GM19324 (cell line): ENCODE data around the gene MN1.

Experiments
- ATAC-seq: cut with Tn5 transposase; IDR thresholded peaks from one replicate; pipeline ENCODE4 v1.9.1; 2021; ENCODE audit warnings: mild to moderate bottlenecking, moderate library complexity; ENCODE audit not compliant: unreplicated experiment, low FRiP score

The MN1 gene

DNA sequence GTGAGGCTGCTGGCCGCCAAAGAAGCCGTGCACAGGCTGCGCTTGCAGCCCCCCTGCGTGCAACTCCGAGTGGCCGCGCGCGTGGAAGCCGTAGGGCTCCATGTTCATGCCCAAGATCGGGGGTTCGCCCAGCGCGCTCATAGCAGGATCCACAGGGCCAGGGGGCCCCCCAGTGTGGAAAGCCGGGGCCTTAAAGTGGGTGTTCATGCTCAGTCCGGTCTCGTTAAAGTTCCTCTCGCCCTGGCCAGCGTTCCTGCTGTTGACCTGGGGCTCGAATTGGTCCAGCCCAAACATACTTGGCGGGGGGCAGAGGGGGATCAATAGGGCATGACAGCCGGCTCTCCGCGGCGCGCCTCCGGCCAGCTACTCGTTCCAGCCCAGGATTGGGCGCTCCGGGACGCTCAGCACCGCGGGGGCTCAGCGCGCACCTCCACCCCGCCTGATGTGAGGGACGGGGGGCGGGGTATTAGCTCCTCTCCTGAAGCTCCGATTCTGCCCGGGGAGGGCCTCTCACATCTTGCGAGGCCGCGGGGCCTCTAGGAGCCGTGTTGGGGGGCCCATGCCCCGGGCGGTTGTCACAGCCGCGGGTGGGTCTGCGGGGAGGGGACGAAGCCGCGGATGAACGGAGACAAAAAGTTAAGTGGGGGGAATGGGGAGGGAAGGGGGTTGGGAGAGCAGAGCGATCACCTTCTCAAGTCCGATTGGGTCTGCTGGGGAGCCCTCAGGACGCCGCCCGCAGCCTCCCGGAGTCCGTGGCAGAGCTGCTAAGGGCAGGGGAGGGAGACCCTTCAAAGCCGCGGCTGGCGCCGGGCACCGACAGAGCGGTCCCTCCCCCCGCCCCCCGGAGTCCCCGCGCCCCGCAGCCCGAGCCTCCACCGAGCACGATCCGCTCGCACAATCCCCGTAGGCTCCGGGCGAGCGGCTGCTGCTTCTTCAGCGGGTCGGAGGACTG is 1.0 kb downstream of the MN1 start:
- no peak for ATAC-seq

DNA sequence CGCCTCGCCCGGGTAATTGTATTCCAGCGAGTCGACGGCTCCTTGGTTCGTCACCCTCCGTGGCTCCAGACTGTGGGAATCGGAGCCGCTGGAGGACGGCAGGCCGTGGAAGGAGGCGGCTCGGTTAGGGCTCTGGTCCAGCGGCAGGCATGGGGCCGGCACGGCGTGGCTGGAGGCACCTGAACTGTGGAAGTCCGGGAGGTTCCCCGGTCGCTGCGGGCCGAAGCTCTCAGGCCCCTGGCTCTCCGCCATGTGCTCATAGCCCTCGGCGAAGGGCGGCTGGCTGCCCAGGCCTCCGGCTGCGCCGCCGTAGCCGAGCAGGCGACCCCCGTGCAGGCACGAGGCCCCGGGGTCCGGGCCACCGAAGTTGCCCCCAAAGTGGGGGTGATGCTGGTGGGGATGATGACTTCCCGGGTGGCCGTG is 1.7 kb downstream of the MN1 start:
- no peak for ATAC-seq

DNA sequence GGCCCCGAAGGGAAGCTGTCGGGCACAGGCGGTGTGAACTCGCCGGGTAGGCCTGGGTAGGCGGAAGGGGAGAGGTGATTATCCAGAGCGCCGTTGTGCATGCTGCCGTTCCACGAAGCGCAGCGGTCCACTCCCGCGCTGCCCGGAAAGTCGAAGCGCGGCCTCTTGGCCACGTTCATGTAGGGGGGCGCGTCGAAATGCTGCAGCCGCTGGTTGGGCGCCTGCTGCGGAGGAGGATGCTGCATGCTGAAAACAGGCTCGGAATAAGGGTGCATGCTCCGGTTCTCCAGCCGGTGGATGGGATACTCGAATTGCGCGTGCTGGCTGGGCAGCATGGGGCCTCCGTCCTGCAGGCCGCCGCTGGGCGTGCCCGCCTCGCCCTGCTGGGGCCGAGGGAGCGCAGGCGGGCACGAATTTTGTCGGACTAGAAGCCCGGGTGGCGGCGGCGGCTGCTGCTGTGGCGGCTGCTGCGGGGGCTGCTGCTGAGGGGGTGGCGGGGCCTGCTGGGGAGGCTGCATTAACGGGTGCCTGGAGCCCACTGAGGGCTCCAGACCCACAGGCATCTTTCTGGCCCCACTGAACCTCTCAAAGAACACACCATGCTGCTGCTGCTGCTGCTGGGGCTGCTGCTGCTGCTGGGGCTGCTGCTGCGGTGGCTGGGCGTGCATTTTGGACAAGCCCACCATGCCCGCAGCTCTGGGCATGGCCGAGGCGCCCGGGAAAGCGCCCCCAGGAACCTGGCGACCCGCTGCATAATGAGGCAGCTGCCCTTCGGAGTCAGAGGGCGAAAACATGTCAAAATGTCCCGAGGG is 2.3 kb downstream of the MN1 start:
- ATAC-seq: no peak

DNA sequence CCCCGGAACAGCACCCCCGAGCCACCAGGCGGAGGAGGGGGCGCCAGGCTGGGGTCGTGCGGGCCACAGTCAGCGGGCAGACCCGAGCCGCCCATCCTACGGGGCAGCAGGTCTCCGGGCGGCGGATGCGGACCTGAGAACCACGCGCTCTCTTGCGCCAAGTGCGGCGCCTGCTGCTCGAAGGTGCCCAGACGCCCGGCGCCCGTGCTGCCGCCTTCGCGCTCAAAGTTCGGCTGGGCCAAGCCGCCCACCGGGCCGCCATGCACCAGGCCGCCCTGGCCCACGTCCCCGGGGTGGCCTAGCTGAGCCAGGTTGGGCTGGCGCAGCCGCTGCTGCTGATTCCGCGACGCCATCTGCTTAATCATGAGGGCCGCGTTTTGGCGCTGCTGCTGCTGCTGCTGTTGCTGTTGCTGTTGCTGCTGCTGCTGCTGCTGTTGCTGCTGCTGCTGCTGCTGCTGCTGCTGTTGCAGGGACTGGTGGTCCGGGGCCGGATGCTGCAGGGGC is 3.0 kb downstream of the MN1 start:
- ATAC-seq: no peak

DNA sequence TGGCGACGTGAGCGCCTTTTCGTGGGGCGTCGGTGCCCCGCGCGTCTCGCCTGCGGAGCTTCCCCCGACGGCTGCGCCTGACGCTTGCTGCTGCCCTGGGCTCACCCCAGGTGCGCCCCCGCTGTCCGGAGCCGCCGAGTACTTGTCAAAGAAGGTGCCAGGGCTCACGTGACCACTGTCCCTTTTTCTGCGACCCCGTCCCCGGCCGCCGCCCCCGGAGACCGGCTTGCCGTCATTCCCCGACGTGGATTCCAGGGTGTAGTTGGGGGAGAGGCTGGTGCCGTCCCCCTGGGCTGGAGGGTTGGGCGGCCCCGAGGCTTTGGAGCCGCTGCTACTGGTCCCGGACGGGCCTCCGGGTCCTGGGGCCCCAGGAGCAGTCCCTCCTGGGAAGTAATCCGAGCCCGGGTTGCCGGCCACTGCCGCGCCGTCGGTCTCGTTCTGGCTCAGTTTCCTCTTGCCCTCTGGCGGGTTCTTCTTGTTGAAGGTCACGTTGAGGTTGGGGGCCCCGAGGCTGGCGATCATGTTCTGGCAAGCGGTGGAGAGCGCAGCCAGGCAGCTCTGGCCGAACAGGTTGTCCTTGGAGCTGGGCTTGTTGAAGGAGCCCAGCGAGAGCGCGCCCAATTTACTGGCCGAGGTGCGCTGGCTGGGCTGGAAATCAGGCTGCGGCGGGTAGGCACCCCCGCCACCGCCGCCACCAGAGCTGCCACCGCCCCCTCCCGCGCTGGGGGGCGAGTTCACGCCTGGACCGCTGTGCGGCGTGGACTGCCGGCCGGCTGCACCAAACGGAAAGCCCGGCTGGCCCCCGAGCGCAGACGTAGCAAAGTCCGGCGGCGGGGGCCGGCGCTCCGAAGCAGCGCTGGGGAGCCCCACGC is 3.8 kb downstream of the MN1 start:
- no peak for ATAC-seq

DNA sequence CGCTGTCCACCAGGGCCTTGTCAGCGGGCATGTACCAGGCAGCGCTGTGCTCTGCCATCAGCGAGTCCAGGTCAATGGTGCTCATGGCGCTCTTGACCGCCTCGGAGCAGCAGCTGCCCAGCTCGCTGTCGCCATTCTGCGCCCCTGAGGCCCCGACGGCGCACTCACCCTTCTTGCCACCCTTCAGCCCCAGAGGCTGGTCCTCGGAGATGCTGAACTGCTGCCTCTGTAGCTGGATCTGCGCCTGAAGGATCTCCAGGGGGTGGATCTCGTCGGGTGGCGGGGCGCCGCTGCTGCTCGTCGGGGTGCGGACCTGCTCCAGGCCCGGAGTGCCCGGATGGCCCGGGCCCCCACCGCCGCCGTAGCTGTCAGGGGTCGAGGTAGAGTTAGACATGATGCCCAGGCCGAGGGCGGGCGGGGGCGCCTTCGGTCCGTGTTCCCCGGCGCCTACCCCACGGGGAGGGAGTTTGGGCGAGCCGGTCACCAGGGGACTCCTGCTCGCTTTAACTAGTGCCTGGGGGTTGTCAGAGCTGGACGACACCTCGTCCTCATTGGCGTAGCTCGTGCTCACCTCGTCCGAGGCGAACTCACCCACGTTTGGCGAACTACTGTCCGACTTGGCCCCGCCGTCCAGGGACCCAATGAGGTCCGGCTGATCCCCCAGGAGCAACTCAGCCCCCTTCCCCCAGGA is 4.6 kb downstream of the MN1 start:
- ATAC-seq: no peak

DNA sequence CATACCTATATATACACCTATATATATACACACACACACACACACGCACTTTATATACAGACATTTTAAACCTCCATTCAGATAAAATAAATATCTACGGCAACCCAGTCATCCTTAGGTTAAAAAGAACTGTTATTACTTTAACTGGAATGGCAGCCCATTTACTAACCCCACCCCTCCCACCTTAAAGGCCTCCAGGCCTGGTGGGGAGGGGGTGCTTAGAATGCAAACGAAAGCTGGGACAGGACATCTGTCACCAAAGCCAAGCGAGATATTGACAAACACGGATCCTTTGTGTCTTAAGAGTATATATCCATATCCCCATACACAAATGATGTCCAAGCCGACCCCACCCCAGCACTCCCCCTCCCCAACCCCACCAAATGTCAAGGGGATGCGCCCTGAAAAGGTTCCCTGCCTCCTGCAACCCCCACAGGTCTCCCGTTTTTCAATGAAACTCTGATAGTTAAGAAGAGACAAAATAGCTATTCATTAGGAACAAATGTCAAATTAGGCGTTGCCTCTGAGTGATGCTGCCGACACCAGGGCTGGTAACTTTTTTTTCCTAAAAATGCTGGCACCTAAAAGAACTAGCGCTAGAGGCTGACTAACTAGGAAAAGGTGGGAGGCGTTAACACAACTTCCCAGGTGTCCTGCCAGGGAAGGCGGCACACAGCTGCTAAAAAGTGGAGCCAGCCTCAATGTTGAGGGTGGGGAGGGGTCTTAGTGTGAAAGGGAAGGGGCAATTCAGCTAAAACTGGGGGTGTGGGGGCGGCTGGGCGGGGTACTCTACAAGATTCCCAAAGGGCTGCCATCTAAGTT is 5.6 kb downstream of the MN1 start:
- ATAC-seq: no peak

DNA sequence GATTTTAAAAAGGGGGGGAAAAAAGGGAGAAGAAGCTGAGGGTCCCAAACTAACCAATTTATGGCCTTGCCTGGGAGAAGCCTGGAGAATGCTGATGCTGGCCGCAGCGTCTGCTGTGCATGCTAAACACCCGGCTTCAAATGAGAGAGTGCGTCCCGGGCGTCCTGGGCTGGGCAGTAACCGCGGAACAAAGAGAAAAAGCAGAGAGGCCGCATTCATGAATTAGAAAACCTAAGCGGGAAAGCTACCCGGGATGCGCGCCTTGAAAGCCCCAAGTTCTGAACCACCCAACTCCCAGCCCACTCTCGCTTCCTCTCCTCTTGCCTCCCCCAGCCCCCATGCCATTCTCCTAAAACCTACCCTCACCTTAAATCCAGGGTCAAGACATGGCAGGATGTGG is 6.5 kb downstream of the MN1 start:
- no peak for ATAC-seq

DNA sequence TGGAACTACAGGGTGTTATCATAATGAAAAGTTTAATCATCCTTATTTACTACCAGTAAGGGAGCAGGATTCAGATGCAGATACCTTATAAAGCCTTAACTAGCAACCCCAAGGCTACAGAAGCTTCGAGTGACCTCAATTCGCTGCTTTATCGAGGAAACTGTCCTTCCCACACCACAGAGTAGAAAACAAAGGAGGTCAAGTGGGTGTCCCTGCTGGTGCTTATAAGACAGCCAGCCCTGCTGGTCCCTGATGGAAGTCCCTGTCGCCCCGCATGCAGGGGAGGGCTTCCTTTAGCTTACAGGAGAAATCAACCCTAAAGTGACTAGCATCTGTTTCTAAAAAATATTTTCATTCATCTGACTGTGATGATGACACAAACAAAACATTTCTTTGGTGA is 7.3 kb downstream of the MN1 start:
- no peak for ATAC-seq

DNA sequence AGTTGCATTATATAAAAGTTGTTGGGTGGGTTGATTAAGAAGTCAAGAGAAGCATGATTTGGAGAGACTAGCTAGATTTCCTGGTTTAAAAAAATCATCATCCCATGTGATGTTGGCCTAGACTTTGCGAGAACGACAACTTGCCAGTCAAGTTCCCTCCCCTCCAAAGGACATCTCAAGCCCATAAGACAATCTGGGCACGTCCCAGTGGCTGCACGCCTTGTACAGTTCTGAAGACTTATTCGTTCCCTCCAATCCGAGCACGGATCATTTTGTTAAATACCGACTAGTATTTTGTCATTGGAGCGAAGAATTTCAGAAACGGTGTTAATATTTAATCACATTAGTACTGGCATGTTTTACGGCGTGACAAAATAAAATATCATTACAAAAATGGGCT is 8.0 kb downstream of the MN1 start:
- ATAC-seq: no peak

DNA sequence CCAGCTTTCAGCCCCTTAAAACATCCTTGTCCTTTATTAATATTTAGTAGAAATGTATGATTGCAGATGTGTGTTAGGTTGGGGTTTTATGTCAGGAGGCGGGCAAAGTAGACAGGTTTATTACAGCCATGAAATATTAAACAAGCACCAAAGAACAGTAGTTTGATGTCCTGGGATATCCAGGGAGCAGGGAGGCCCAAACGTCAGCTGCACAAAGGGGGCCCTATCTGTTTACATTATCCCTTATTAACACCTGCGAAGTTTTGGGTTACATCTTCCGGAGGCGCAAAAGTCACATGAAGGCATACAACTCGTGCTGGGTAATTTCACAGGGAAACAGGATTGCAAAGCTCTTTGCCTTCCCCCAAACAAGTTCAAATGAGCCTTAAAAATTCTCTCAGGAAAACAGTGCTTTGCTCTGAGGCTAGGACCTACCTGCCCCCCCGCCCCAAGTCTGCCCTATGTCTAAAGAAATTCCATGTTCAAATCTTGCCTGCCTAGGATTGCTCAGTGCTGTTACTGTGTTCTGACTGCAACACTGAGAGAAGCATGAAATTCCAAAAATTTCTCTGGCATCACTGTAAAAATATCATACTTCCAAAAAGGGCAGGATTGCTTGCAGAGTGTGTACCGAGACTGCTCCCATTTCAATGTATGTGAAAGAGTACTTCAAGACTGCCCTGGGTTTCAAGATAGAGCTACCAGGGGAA is 8.9 kb downstream of the MN1 start:
- no peak for ATAC-seq

DNA sequence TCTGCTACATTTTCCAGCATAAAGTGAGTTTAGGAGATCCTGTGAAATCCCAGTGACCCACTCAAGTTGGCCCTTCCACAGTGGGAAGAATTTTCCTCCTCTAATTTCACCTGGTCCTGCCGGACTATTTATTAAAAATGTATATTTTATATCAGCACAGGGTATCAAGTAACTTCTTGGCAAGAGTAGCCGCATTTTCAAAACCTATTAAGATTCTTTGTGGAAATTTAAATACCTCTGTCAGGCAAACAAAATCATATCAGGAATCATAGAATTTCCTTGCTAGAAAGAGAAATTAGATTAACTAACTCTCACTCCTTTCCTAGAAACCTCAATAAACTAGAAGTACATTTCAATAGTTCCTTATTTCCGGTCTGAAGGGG is 9.7 kb downstream of the MN1 start:
- no peak for ATAC-seq

DNA sequence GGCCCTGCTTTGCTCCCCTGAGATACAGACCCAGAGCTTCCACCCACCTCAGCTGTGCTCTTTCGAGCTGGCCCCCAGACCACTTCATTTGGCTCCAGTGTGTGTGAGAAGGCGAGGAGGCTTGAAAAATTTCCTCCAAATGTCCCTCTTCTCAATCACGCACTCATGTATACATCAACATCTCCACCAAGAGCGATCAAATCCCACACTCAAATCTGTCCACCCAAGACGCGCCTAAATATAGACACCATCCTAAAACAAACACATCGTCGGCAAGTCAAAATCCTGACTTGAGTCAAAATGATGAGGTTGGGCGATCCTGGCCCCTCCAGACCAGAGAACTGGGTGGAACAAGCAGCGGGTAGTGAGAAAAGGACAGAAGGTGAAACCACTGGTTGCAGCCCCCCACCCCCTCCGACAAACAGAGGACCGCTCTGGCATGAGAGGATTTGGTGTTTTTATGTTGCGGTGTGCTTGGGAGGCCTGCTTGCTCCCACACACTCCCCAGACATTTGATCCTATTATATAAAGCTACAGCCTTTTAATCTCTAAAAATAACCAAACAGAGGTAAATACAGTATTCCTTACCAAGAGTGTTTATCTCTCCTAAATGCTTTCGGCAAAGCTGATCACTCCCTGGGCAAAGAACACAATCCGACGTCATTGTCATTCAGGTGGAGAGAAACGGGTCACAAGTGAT is 10.2 kb downstream of the MN1 start:
- no peak for ATAC-seq

DNA sequence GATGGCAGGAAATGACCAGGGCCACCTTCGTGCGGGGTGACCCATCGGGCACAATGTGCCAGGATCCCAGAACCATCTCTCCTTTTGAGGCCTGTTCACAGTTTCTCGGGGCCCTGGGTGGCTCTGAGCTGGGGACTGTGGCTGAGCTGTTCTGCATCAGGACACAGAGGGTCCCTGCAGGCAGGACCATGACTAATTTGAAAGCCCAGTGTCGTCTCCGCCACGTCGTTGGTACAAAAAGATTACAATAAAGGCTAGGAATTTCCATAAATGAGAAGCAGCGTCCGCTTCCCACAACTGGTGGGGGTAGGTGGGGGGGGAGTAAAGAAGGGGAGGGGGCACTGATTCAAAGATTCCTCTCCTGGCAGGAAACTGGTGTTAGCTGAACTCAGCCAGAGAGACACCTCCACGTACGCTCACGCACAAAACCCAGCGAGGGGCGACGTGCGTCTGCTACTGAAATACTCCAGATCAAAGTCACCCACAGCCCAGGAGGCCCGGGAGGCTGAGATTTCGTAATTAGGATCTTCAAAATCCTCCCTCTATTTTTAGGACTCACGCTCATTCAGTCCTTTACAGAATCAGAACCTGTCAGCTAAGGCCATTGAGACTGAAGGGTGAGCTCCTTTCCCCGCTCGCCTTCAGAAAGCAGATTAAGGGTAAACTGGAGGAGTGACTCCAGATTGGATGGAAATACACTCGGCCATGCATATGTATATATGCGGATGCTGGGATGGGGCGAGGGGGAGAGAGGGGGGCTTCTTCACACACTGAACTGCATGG is 11.0 kb downstream of the MN1 start:
- no peak for ATAC-seq

DNA sequence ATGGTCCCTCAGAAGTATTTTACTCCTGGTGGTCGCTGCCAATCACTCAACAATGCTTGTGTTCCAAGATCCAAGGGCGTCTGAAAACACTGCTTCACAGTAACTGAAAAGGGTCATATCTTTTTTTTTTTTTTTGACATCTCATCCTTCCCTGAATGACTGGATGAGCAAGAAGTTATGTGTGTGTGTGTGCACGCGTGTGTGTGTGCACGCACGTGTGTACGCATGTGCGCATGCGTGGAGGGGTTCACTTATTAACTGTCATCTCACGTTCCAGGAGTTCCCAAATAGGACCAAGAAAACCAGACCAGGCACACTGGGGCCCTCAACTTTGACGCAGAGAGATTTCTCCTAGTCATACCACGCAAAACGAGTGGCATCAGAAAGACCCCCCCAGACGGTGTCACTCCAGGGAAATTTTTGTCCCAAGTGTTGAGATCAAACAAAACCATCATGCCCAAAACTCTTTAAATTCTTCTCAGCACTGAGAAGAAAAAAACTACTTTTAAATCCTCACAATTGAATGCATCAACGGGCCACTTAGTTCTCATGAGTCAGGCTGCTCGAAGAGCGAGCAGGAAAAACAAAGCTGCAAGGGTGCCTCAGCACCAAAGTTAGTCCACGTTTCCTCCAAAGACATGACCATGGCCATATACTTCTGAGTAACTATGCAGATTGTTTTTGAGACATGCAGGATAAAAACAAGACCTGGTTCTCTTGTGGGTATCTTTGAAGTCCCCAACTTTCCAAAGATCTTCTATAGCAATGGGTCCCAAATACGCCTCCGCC is 12.9 kb downstream of the MN1 start:
- ATAC-seq: no peak

DNA sequence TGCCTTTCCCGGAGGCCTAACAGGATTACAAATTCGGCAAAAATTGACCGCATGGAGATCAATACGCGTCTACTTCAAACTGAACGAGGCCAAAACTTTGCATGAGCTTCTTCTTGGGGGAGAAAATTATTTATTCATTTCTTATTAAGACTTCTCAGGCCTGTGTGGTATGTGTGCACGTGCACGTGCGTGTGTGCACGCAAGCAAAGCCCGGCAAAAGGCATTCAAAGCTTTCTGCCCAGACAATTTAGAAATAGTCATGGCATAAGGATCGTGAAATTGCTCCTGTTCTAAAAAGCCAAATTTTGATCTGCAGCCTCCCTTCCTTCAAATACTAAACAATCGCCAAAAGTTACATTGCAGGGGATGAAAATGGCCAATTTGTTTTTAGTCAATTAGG is 14.6 kb downstream of the MN1 start:
- ATAC-seq: no peak
